NCI-H2227 treated with DMSO at 0.1 percent for 48 hours (cell line): ENCODE measurements around the gene TEX2.

ENCODE experiments used
- DNase-seq: peaks from one replicate; lab custom pipeline; 2025; lab: John Stamatoyannopoulos, UW

Gene TEX2

DNA sequence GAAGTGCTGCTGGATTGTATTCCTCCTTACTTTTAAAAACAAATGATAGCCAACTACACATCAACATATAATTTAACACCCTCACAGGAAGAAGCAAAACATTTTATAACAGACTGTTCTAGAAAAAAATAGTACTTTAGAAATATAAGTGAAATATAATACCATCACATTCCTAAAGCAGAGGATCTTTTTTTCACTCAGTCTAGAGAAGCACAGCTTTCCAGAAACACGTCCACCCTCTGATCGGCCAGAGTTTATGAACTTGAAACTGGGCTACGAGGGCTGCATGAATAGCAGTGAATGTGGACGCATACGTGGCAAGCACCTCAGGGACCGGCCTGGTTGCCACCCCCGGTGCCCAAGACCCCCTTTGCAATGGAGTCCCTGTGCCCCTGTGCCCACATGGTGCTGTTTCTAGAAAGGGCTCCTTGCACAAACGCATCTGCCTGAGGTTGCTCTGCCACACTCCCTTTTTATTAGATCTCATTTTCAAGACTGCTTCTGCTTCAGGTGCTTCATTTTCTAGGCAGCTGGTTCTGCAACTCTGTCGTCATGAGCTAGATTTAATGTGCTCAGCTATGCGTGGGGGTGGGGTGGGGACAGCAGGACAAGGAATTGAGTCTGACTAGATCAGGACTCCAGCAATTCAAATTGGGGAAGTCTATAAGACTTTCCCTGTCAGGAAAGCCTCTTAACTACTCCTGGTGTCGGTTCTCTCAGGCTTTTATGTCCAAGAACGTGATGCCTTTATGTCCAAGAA lies 104.0 kb downstream of the TEX2 start:
- DNase-seq = no peak

DNA sequence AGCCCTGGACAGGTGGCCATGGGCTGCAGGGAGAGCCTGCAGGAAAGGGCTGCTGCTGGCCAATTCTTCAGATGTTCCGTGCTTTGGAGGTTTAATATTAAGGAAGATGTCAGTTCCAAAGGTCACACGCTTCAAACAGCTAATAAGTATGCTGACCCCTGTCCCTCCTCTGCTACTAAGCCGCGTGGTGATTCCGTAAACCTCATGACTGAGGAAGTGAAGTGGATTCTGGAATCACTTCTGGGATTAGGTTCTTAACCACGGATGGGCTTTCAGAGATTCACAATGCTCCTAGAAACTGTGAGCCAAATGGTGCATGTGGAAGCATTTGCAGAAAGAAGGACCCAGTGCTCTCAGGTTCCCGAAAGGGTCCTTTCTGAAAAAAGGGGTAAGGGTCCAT lies 104.7 kb downstream of the TEX2 start:
- no peak for DNase-seq

DNA sequence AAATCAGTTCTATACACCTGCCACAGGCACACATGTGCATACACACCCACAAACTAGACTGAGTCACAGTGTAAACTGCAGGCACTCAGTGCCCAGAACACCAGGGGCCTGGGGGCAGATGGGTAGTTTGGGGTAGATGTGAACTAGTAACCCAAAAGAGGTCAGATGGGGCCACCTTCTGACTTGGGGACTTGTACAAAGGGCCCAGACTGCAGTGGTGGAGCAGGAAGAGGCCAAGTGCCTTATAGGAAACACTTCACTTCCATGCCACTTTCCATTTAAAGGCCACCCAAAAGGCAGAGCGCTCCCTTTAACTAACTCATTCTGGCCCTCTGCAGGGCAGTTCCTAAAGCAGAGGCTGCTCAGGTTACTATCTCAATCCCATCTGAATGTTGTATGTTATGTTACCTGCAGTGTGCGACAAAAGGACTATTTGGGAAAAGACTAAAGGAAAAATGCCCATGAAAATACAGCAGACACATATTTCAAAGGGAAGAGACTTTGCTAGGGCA lies 105.3 kb downstream of the TEX2 start:
- no peak for DNase-seq

DNA sequence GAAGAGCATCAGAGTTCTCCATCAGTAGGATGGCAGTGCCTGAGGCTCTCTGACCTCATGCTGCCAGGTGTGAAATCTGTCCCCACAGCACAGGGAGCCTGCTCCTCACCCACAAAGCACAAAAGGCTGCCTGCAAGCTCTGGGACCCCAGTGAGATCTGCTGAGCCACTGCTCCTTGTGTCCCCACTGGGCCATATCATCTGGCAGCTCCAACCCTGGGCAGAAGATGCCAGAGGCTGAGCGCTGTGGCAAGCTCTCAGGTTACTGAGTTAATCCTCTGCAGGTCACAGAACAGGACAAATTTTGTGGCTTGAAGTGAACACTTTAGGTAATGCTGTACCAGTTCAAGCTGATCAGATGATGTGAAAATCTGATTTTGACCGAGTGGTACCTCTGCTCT lies 106.4 kb downstream of the TEX2 start:
- no peak for DNase-seq

DNA sequence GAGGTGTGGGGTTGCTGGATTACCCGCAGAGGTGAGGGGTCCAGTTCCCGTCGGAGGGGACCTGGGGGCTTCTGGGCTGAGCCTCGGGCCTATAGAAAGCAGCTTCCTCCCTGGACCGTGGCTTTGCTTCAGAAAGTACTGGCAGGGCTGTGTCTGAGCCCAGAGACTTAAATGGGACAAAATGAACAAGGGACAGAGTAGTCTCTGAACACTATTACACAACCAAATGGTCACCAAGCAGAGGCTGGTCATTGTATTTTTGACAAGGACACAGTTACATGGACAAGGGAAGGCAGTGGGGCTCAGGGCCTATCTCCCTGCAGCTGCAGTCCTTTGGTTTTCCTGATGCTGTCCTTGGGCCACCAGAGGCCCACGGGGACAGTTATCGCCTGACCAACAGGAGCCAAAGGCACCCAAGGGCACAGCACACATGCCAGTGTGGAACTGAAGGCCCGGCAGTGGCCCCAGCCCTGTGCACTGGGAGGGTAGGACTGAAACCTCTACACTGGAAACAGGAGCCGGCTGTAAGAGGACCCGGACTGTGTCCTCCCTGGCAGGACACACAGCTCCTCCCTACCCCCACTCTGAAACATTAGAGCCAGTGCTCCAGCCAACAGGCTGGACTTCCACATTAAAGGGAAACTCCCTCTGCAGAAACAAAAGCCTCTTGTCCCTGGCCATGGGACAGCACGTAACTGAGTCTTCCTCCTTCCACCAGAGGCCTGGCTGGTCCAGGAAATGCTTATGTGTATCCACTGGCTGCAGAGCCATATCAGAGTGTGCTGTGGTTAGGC lies 107.1 kb downstream of the TEX2 start:
- DNase-seq = no peak

DNA sequence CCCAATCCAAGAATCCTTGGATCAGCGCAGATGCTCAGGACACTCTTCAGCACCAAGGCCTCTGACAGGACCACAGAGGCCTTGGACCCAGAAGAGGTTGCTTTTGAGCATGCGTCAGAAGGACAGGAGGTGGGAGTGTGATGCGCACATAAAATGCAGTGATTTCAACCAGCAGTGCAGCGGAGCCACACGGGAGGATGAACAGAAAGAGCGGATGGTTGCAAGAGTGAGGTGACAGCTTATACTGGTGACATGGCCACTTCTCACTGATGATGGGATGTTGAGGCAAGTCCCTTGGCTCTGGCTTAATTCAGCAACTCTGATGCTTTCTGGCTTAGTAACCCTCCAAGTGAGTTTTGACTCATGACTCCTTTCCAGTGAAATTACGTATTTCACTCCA lies 107.9 kb downstream of the TEX2 start:
- DNase-seq = no peak

DNA sequence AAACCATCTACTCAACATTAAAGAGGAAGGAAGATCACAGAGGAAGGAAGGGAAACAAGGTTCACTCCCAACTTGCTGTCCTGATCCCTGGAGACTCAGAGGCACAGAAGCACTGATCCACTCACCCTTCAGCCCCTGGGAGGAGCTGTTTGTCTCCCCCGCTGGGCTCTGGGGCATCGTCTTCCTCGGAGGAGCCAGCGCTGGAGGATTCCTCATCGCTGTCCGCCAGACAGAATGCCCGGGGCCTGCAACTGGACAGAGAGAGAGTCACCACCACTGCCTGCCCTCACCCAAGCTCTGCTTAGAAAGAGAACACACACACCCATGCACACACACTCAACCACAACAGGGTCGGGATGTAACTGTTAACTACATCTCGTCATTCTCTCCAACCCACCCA lies 108.3 kb downstream of the TEX2 start:
- no peak for DNase-seq

DNA sequence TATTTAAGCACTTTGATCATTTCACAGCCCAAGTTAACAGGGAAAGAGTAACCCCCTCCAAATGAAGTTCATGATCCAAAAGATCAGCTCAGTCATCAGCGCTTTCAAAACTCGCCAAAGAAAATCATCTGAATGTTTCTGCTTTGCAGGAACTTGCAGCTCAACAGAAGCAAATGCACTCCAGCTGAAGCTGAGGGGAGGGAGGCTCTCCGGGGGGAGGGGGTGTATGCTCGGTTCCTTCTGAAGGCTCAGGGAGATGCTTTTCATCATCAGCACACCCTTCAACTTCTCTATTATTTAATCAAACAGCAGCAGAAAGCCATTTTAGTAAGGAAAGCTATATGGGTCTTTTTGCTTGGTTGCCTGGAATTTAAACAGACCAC lies 108.8 kb downstream of the TEX2 start:
- DNase-seq = no peak

DNA sequence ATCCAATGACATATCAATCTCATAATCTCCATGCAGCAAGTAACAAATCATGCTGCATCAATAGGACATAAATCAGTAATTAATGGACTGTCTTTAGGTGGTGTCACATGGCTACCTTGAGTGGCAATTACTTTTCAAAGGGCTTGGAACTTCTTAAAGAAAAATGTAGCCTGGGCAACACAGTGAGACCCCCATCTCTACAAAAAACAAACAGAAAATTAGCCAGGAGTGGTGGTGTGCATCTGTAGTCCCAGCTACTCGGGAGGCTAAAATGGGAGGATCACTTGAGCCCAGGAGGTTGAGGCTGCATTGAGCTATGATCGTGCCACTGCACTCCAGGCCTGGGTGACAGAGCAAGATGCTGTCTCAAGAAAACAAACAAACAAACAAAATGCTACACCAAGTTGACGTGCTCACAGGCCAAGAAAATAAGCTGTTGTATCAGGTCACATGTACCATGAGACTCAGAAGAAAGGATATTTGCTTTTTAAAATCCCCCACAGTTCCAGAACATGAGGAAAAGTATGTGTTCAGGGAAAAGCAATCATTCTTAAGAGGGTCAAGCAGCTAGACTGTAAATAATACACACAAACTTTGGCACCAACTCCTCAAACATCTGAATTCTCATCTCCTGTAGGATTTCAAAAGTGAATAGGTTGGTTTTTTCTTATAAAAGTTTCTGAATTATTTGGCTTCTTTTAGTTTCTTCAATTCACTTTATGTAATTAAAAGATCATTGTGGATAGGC lies 109.3 kb downstream of the TEX2 start:
- DNase-seq = no peak

DNA sequence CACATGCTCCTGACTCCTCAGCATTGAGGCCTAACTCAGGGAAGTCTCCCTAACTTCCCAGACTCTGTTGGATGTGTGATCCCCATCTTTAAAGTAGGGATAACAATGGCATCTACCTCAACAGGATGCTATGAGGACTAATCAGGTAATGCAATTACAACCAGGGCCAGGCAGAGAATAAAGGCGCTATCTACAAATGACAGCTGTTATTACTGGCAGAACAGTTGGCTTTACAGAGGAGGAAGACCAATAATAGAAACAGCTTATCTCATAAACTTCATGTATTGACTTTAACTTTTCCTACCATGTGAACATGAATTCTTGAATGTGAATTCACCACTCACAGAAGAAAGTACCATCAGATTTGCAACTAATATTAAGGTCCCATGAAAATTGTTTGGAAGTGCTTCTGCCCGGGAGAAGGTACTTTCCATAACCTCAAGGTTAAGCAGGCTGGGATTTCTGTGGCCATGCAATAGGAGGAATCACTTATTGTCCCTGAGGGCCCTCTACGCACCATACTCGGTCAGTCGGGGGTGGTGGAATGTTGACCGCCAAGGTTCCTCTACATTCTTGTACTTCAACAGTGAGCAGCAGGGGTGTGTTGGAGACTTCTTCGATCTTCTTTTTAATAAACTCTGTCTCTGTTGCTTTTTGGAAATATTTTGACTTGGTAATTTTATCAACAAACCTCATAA lies 110.5 kb downstream of the TEX2 start:
- no peak for DNase-seq

DNA sequence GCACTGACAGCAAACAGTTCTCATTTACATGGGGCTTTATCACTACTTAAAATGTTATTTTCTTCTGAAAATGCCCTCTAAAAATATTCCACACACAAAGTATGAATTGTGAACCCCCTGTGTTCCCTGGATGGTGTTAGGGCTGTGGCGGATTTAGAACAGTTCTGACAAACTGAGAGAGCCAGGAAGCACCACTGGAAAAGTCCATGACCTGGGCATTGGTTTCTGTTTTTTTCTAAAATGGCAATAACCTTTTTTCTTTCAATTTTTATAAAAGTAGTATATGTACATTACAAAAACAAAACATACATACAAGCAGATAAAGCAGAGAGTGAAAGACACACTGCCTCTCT lies 112.1 kb downstream of the TEX2 start:
- no peak for DNase-seq

DNA sequence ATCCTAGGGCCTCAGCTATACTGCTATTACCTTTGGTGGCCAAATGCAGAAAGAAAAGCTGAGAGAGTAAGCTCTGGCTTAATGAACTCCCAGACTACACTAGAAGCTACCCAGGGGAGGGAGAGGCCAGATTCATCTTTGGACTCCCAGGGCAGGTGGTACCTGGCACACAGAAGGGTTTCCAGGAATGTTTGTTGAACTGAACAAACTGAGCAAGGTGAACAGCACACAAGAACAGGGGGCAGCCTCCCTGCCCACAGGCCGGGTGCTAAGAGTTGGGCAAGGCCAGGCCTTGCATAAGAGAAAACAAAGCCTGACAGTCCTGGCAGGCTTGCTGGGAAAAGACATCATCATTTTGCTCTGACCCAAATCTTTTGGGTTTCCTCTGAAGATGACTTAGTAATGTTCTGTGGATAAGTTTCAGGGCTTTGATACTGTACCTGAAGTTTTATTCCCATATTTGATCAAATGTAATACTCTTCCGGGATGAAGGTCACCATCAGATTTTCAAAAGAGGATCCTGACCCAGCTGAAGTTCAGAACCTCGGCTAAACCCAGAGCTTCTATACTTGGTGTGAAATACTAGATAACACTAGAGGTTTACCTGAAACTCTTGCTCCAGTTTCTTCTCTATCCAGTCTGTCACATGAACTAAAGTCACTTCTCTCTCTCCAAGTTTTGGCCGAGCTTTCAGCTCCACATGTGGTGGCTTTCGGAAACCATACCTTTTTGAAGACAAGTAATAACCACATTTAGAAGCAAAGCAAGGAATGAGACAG lies 112.6 kb downstream of the TEX2 start:
- DNase-seq = no peak

DNA sequence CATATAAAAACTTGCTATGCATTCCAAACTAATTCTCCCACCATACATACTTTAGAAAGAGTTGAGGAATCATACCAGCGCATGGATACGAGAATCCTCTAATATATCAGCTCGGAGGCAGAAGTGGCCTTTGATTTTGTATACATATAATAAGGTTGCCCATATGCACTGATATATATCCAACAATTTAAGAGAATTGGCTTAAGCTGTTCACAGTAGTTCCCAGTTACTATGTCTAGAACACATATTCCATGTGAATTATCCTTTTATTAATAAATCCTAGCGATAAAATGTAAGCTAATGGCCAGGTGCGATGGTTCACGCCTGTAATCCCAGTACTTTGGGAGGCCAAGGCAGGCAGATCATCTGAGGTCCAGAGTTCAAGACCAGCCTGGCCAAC lies 113.9 kb downstream of the TEX2 start:
- DNase-seq = no peak

DNA sequence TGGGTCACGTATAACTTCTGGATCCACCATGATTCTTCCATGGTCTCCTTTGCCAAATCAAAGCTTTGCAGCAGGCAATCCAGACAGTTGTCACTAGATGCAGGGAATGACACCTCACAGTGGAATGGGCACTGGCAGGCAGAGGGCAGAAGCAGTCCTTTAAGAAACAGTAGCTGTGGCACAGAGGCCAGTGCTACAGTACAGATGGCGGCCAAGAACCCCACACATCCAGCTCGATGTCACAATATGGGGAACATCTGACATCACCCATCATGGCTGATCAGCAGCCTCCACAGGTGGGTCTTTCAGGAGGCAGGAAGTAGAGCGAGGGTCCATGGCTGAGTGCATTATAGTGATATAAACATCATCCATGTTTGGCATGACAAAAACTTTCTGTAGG lies 114.4 kb downstream of the TEX2 start:
- no peak for DNase-seq

DNA sequence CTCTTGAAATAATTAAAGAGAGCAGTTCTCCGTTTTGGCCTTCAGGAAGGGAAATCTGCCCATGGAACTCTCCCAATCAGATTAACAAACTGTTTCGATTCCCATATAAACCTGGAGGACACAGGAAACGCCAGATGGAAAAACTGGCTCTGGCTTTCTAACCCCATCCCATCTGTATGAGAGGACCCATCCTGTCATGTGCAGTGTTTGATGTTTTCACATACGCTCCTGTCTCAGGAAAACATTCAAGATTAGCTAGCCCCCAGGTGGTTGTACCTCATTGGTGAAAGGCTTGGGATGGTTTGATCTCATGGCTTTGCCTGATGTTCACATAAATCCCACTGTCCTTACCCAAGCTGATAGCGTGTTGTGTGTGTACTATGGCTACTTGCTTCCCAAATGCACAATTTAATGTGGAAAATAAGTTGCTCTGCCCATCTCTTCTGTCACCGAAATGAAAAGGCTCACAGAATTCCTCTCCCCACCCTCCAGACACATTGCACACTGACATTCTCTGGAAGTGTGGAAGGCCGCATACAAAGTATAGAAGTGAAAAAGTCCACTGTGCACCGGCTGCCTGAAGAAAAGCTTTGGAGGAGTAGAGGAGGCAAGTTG lies 114.9 kb downstream of the TEX2 start:
- DNase-seq = no peak

DNA sequence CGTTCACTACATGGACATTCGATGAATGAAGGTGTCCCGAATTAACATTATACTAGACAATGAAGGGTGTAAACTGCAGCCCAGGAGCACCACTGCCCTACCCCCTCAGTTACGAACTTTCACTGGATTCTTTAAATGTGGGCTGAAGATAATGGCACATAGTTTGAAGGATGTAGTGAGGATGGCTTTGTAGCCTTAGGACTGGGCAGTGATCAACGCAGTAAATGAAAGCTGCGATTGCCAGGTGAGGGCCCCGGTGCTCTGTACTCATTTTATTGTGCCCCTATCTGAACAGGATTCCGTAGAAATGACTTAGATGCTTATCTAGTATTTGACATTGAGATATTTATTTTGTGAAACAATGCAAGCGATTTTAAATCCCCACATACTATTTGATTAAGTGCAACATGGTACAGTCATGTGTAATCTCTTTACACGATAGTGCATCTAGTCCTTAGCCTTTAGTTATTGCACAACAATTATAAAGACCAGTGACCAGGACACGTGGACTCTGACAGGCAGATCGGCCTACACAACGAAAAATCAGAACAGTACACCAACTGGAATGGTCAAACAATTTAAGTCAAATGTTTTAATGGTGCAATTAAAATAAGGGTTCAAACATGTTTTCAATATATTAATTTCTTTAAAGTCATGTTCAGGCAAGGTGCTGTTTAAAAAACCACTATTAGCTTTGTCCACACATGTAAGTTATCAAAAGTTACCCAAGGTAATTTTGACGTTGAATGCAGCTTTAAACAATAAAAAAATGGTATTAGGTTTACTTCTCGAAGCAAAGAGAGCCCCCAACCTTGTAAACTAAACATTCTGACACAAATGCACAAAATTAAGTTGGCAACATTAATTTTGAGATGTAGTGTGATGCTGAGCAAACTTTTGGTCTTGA lies 115.7 kb downstream of the TEX2 start:
- peak; percentile 37 for DNase-seq

DNA sequence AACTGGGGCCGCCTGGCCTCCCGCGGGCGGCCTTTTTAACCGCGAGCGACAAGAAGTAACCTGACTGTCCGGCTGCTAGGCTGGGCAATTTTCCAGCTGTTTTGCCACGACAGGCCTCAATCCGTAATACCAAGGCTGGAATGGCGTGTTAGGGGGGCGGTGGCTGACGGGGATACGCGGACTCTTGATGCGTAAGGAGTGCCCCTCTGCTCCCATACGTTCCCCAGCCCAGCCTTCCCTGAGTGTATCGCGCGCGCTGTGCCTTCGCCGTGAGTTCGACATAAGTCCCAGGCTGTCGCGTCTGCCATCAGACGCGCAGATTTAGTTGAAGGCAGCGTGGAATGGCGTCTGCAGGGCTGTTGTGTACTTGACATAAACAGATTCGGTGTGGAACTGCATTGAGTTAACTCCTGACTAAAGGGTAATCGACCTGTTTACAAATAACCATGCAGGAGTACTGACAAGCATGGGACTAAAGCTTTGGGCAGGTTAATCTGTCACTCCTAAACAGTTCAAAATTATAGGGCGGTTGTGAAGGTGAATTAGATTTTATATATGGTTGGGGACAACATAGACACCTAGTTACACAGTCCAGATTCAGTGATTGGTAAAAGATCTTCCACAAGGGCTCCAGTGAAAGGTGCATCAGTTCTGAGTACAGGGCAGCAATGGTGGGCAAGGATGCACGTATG lies 116.5 kb downstream of the TEX2 start:
- DNase-seq = peak; percentile 55

DNA sequence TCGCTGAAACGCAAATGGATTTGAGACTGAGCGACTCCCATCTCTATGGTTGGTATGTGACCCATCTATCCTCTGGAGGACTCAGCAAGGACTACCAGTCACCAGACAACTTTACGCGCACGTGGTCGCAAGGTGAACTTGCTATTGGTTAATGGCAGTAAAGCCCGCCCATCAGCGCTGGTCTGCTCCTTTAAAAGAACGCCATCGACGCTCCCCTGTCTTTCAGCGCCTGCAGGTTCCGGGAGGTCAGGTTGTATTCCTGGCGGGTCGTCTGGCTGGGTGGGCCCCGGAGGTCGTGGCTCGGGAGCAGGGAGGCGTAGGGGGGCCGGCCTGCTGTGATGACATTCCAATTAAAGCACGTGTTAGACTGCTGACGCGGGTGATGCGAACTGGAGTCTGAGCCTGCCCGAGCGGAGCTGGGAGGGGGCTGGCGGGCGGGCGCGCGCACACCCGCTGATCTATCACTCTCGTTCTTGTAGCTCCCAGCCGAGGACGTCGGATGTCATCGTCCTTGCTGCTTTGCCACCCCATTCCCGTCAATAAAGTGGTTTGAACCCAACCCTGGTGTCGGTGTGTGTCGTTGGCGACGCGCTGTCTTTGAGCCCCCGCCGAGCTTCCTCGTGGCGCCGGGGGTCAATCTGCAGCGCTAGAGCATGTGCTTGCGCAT lies 117.2 kb downstream of the TEX2 start:
- DNase-seq = peak; percentile 98

DNA sequence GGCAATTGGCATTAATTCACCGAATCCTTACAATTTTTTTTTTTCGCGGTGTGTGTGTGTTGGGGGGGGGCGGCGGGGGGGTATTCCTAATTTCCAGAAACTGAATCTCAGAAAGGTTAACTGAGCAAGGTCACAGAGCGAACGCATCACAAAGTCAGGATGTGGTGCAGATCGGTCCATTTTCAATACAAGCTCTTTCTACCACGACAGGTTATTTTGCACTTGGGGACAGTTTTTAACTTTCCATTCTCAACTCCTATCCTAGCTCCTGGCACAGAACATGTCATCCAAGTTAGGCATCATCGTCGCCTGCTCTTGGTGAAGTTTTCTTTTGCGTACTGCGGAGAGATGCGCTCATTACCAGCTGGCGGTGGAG lies 117.7 kb downstream of the TEX2 start:
- DNase-seq = no peak
